HEK293T (cell line): ENCODE measurements around the gene EHMT2.

Experiments
- CTCF ChIA-PET: fragments of 350-600 bp; formaldehyde crosslinking; extraction: SDS; loops from one replicate; lab custom pipeline; 2021; ENCODE audit warnings: antibody characterized with exemption, inconsistent platforms; lab: Yijun Ruan, JAX
- POLR2A ChIA-PET: fragments of 350-600 bp; formaldehyde crosslinking; extraction: SDS; loops from one replicate; lab custom pipeline; 2020; ENCODE audit warnings: antibody characterized with exemption, inconsistent platforms; lab: Yijun Ruan, JAX
- DNase-seq: peaks from one replicate; pipeline ENCODE4 v3.0.0; 2012; ENCODE audit warnings: mixed read lengths; ENCODE audit errors: extremely low spot score
- ARNT ChIP-seq: fragments of 450-650 bp; IDR thresholded peaks from 2 replicates; pipeline ENCODE4 v1.6.1; 2017; ENCODE audit warnings: mild to moderate bottlenecking
- BHLHE40 ChIP-seq: fragments of 450-650 bp; IDR thresholded peaks from 2 replicates; pipeline ENCODE4 v1.6.1; 2016; ENCODE audit warnings: mild to moderate bottlenecking, moderate library complexity, borderline replicate concordance
- CTBP1 ChIP-seq: fragments of 450-650 bp; IDR thresholded peaks from 2 replicates; pipeline ENCODE4 v1.6.1; 2016; ENCODE audit warnings: borderline replicate concordance
- ELF4 ChIP-seq: fragments of 450-650 bp; IDR thresholded peaks from 2 replicates; pipeline ENCODE4 v1.6.1; 2017; ENCODE audit warnings: antibody characterized with exemption
- FOXA1 ChIP-seq: fragments of 450-650 bp; IDR thresholded peaks from 2 replicates; pipeline ENCODE4 v1.6.1; 2016; ENCODE audit warnings: mild to moderate bottlenecking
- FOXK2 ChIP-seq: fragments of 450-650 bp; IDR thresholded peaks from 2 replicates; pipeline ENCODE4 v1.6.1; 2016; ENCODE audit warnings: mild to moderate bottlenecking
- FOXM1 ChIP-seq: fragments of 450-650 bp; IDR thresholded peaks from 2 replicates; pipeline ENCODE4 v1.6.1; 2017; ENCODE audit warnings: mild to moderate bottlenecking, borderline replicate concordance
- HDGF ChIP-seq: fragments of 450-650 bp; IDR thresholded peaks from 2 replicates; pipeline ENCODE4 v1.6.1; 2017; ENCODE audit warnings: antibody characterized with exemption, borderline replicate concordance
- L3MBTL2 ChIP-seq: fragments of 450-650 bp; conservative IDR thresholded peaks from 2 replicates; pipeline ENCODE4 v1.6.1; 2016; ENCODE audit warnings: mild to moderate bottlenecking
- LEF1 ChIP-seq: fragments of 450-650 bp; IDR thresholded peaks from 2 replicates; pipeline ENCODE4 v1.6.1; 2017; ENCODE audit warnings: mild to moderate bottlenecking, borderline replicate concordance
- NFRKB ChIP-seq: fragments of 450-650 bp; IDR thresholded peaks from 2 replicates; pipeline ENCODE4 v1.6.1; 2016; ENCODE audit warnings: mild to moderate bottlenecking, moderate library complexity
- PKNOX1 ChIP-seq: fragments of 450-650 bp; IDR thresholded peaks from 2 replicates; pipeline ENCODE4 v1.6.1; 2016
- SP1 ChIP-seq: fragments of 450-650 bp; IDR thresholded peaks from 2 replicates; pipeline ENCODE4 v1.6.1; 2017
- SUZ12 ChIP-seq: fragments of 450-650 bp; IDR thresholded peaks from 2 replicates; pipeline ENCODE4 v1.6.1; 2016; ENCODE audit warnings: mild to moderate bottlenecking
- TARDBP ChIP-seq: fragments of 450-650 bp; IDR thresholded peaks from 2 replicates; pipeline ENCODE4 v1.6.1; 2016
- ZNF384 ChIP-seq: fragments of 450-650 bp; IDR thresholded peaks from 2 replicates; pipeline ENCODE4 v1.6.1; 2016

EHMT2 gene

GRCh38 chr6:31900917-31901414 lies 3.5 kb upstream of the EHMT2 start:
- POLR2A ChIA-PET, result interaction anchor here (1.0 to 2.8 kb wide), 5 partner anchors 33 to 58 kb away, joined by 3 to 16 read pairs (median 3); partner anchors contain the start of genes NELFE, NEU1 and SKIC2
- CTCF ChIA-PET, result no interaction called here
- no peak for DNase-seq
- TF ChIP-seq ZNF384 (no peak), SUZ12 (no peak), LEF1 (no peak), FOXM1 (no peak)

DNA sequence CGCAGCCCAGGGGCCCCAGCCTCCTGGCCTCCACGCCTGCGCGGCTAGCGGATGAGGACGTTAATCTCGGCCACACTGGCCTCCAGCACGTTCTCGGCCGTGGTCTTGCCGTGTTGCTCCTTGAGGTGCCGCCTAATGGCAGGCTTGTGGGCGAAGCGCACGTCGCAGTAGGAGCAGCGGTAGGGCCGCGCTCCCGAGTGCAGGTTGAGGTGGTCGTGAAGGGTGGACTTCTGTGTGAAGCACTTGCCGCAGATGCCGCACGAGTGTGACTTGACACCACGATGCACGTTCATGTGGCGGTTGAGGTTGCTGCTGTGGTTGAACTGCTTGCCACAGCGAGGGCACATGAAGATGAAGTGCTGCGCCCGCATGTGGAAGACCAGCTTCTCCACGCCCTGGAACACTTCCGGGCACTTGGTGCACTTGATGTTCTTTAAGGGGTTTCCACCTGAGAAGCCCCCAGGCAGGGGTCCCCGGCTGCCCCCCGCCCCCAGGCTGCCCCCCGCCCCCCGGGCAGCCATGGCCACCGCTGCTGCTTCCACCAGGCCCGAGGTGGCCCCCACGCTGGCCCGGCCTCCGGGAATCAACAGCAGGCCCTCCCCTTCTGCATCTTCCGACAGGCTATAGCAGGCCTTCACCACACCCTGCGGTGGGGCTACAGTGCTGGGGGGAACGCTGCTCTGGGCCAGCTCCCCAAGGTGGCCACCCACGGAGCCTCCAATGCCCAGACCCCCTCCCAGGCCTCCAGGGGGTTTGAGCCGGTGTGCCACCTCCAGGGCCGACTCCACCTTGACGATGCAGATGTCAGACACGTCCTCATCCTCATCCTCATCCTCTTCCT lies 2.6 kb upstream of the EHMT2 start:
- DNase-seq, result no peak
- ChIA-PET POLR2A (interaction anchor here (1.0 to 2.8 kb wide), 4 partner anchors 36 to 59 kb away, joined by 3 to 16 read pairs (median 3); partner anchors contain the start of genes NELFE, NEU1 and SKIC2), CTCF (interaction anchor here (1.5 kb wide), 1 partner anchor 52 kb away, joined by 5 read pairs; no protein-coding TSS in a partner anchor)
- no peak for TF ChIP-seq L3MBTL2
- no peak for TF ChIP-seq SUZ12
- no peak for TF ChIP-seq ZNF384
- TF ChIP-seq BHLHE40, result no peak
- no peak for TF ChIP-seq CTBP1
- TF ChIP-seq HDGF, result no peak
- TF ChIP-seq ARNT, result no peak
- no peak for TF ChIP-seq TARDBP
- no peak for TF ChIP-seq FOXA1
- TF ChIP-seq PKNOX1, result no peak
- no peak for TF ChIP-seq FOXM1
- no peak for TF ChIP-seq SP1
- TF ChIP-seq ELF4, result no peak
- no peak for TF ChIP-seq NFRKB
- no peak for TF ChIP-seq FOXK2
- no peak for TF ChIP-seq LEF1

- ChIA-PET POLR2A (interaction anchor here (0.9 to 1.3 kb wide), 3 partner anchors 58 to 72 kb away, joined by 3 to 7 read pairs (median 5); partner anchors contain the start of gene HSPA1B), CTCF (interaction anchor here (1.5 kb wide), 1 partner anchor 53 kb away, joined by 5 read pairs; no protein-coding TSS in a partner anchor)
- DNase-seq, result no peak
- TF ChIP-seq SP1 (no peak), HDGF (no peak), SUZ12 (no peak), NFRKB (no peak), LEF1 (no peak)
Observed at GRCh38 chr6:31899215-31899614, 1.7 kb upstream of the EHMT2 start.

GRCh38 chr6:31898383-31899011 lies 999 bp upstream of the EHMT2 start:
- peak; percentile 42 for DNase-seq
- peak; percentile 91 for TF ChIP-seq ZNF384
- TF ChIP-seq PKNOX1, result peak; percentile 59
- peak; percentile 40 for TF ChIP-seq ELF4
- TF ChIP-seq SP1, result no peak
- TF ChIP-seq FOXM1, result no peak
- TF ChIP-seq CTBP1, result no peak
- CTCF ChIA-PET, result interaction anchor here (0.6 to 1.5 kb wide), 5 partner anchors 9 to 92 kb away, joined by 3 to 4 read pairs (median 3); partner anchors contain the start of gene LSM2
- POLR2A ChIA-PET, result interaction anchor here (0.7 to 2.7 kb wide), 13 partner anchors 31 to 238 kb away, joined by 3 to 13 read pairs (median 5); partner anchors contain the start of genes C6orf47, DXO, HSPA1A and HSPA1B

GRCh38 chr6:31896856-31897611 lies 464 bp downstream of the EHMT2 start:
- TF ChIP-seq ZNF384, result no peak
- no peak for TF ChIP-seq SUZ12
- no peak for TF ChIP-seq SP1
- ChIA-PET POLR2A (interaction anchor here (0.9 to 2.7 kb wide), 10 partner anchors 10 to 355 kb away, joined by 3 to 13 read pairs (median 6); partner anchors contain the start of genes DDX39B, DXO, HSPA1A and HSPA1L), CTCF (interaction anchor here (1.5 kb wide), 1 partner anchor 90 kb away, joined by 3 read pairs; the partner anchor contains the start of gene LSM2)
- DNase-seq, result no peak

- no peak for DNase-seq
- POLR2A ChIA-PET, result interaction anchor here (0.9 to 2.7 kb wide), 6 partner anchors 11 to 354 kb away, joined by 3 to 13 read pairs (median 6); partner anchors contain the start of genes DDX39B, HSPA1B, LSM2 and NEU1
- no peak for TF ChIP-seq ELF4
- no peak for TF ChIP-seq PKNOX1
- TF ChIP-seq FOXA1, result no peak
- no peak for TF ChIP-seq TARDBP
- no peak for TF ChIP-seq SP1
- TF ChIP-seq L3MBTL2, result no peak
- no peak for TF ChIP-seq SUZ12
- CTCF ChIA-PET, result no interaction called here
Observed at GRCh38 chr6:31896493-31896855, 1.0 kb downstream of the EHMT2 start.
